Inflammatory macrophage (primary cell): ENCODE data around the gene ZBTB7B.

ENCODE experiments used
- DNase-seq, 2 donors: peaks; one replicate each; pipeline ENCODE4 v3.0.0-alpha.2; 2020 to 2022
- total RNA-seq, 18 experiments: gene quantifications; one replicate each; lab custom pipeline; 2026; ENCODE audit warnings: mixed read lengths in 6 of 18, inconsistent platforms in 2 of 18; lab: John Stamatoyannopoulos, UW

The ZBTB7B gene
- total RNA-seq, result 19.7 to 129 (median 59.6) reads per million in 18 experiments

DNA sequence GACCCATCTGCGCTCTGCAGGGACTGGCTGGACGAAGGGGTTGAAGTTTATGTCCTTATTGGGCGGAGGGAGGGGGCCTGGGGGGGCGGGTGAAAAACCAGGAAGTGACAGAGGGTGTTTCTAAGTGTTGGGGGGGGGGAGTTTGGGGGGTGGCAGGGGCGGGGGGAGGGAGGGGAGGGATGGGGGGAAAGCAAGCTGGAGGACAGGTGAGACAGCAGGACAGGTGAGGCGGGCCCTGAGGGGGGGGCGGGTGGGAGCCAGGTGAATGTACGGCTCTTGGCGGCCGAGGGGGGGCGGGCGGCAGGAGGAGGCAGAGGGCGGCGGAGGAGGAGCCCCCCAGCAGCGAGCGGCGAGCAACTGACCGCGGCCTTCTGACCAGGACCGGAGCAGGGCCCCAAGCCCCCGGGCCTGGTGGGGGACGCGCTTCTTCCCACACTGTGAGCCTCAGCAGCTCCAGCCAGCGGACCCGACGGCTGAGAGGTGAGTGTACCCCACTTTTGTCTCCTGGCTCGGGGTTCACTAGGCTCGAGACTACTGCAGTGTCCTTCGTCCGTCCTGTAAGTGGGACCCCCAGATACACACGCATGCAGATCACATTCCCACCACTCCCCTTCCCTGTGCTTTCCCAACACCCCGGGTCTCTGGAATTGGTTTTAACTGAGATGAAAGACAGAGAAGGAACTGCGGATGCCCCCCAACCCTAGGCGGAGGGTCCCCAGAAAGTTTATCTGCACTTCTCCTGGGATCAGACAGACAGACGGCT is at the start of gene ZBTB7B:
Gene ZBTB7B (plus strand): TSS at position 339 of the 763 bp plus-strand sequence. CDS start 11,859 bp downstream, outside the sequence.
- no peak for DNase-seq

DNA sequence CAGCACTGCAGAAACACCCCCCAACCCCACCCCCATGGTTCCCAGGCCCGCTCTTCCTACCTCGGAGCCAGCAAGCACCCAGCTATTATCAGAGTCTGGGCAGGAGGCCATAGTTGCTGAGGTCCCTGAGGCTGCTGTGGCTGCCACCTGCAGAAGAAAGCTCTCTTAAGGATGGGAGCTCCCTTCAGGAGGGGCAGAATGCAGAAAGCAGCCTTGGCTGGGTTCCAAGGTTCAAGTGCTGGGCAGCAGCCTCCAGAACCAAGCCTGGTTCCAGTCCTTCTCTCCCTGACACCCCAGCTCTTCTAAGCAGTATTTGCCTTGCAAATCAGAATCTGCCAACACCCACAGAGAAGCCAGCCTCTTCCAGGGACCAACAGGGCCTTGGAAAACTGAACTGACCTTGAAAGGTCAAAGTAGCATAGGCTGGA is 49.0 kb upstream of the ZBTB7B start:
- no peak for DNase-seq

DNA sequence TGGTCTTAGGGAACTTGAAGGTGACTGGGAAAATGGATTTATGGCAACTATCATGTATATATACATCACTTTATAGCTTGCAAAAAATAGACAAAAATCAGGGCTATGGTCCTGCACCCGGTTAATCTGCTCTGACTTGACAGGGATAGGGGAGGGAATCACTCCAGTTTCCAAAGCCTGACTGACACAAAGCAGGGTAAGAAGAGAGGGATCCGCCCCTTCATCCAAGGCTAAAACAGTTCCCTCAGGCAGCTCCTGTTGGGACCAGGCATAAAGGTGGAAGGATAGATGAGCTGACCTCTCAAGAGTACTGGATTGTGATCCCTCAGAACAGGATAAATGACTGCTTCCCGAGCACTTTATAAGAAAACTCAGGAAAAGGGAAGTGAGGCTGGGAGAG is 48.1 kb upstream of the ZBTB7B start:
- no peak for DNase-seq

DNA sequence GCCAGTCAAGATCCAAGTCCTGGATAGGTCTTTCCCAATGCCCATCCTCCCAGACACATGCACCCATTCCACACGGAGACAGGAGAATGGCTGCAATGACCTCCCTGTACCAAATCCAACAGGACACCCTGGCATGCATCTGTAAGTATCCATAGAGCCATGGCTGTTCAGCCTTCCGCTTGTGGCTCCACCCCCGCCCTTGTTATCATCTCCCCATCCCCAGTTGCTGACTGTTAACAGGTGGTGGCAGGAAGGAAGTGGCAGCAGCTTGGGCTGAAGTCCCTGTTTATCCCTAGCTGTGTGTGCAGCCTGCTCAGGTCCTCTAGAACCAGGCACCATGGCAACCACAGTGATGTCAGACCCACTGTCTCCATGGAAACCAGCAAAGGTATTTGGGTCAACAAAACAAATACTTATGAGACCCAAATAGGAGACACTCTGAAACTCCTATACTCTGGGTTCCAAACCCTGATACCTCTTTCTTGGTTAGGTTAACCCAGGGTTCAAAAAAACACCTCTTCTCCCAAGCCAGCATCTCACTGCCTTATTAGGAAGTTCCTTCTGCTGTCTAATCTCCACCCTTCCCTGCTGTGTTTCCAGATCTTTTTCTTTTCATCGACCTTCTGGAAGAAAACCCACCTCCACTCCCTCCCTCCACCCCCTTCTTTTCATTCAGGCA is 47.4 kb upstream of the ZBTB7B start:
- DNase-seq, result no peak

DNA sequence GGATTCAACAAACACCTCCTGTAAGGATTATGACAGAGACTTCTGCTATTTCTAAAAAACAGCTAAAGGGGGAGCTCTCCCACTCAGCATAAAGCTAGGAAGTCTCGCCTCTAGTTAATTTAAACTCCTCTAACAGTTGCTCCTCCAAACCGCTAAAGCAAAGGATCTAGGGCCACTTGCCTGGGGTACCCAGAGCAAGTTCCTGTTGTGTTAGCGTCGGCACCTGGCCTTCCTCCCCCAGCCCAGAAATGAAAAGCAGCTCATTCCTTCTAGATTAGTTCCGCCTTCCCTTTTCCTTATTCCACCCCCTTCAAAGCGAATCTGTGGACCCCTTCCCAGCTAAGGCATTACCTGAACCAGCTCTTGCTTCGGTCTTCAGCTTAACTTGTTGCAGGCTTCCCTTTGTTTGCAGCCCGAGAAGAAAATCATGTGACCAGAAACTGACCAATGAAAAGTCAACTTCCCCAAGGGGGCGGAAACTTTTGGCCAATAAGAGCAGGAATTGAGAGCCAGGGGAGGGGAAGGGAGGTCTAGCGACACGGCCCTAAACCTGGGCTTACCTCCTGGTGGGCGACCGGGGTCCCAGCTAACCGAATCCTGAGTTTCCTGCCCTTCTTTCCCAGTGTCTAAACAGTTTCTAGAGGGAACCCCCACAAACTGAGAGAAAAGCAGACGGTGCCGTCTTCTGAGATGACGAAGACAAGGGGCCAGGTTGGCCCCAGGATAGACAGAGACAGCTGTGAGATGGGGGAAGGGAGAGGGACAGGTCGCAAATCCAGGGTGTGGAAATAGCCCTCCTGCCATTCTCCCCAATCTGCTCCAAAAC is 46.7 kb upstream of the ZBTB7B start, which contains the start of gene PBXIP1:
Gene PBXIP1 (minus strand): TSS at position 382 of the 826 bp plus-strand sequence. CDS start 2,378 bp downstream, outside the sequence.
- DNase-seq, result peak; percentile 87 to 91

DNA sequence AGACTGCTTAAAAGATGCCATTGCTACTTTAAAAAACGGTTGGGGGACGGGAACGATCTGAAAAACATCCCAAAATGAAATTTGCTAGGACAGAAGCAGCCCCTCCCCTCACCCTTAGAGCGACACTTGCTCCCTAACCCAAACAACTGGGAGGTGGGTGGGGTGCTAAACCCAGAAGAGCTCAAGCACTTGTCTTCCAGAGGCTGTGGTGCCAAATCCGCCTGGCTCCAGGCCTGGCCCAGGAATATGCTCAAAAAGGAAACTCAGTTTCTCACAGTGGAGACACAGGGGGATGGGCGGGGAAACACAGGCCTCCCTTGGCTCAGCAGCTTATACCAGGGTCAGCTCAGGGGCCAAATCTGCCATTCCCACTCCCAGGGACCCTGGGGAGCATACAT is 46.1 kb upstream of the ZBTB7B start:
- DNase-seq, result no peak

DNA sequence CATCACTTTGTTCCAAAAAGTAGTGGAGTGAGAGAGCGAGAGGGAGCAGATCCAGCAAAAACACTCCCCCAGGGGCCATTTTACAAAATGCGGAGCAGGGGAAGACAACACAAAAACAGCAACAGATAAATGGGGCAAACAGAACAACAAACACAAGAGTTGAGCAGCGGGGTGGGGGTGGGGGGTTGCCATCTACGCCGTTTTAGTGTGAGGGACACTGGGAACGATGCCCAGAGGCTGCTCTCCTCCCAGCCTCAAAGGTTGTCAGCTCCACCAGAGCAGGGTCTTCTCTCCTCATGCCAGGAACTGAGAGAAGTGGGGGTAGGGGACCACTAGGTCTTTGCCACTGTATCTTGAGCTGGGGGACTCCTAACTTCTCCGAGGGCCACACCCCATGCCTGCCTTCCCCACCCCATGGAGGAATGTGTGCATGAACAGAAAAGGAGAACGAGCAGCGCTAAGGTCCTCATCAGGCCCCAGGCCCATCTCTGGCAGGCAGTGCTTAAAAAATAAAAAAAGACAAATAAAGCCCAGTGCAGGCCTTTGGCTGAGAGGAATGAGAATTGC is 45.4 kb upstream of the ZBTB7B start:
- no peak for DNase-seq

DNA sequence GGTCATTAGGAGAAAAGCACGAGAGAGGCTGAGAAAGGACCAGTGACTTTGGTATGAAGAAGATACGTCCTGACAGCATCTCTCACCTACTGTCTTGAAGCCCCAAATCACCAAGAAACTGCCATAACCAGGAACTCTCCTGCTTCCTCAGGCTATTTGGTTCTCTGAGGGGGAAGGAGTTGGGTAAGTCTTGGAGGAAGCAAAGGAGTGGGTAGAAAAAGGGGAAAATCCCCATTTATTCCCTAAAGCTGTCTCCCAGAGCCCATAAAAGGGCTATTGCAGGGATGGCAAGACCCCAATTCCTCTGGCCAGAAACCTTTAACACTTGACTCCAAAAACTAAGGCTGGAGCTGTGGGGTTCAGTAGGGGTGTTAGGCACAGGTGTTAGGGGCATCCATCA is 44.6 kb upstream of the ZBTB7B start:
- DNase-seq, result no peak

DNA sequence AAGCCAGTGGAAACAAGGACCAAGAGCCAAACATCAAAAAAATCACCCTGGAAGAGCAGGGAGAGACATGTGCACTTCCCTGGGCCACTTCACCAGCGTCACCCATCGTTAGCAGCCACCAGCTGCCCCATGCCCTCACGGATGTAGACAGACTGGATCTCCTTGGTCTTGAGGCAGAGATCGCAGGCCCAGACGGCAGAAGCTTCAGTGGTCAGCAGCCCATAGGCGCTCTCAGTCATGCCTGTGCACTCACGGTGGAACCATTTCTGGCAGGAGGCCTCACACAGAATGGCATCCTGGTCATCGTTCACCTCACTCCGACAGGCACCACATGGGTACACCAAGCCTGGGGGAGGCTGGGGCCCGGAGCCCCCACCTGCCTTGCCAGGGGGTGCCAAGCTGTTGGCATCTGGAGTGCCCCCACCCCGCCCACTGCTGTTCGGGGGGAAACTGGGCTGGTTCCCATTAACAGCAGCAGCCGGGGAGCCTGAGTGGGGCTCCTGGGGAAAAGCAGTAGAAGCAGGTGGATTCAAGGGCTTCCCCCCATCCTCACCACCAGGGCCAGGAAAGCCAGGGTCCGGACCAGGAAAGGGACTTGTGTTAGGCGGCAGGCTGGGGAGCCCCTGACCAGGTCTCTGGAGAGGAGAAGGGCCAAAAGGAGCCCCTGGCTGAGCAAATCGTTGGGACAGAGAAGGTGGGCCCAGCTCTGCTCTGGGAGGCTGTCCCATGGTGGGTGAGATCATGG is 43.7 kb upstream of the ZBTB7B start:
- DNase-seq, result no peak

DNA sequence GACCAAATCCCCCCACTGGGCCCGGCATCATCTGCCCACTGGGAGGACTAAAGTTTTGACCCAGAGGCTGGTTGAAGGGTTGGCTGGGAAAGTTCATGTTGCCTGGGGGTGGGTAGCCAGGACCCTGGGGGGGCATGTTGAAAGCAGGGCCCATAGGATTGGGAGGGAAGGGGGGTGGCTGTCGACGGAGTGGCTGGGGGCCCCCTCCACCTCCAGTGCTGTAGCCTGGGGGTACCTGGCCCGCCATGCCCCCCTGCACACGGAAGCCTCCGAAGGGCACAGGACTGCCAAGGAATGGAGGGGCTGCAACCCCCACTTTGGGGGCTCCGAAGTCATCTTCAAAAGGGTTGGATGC is 43.2 kb upstream of the ZBTB7B start:
- DNase-seq, result no peak

DNA sequence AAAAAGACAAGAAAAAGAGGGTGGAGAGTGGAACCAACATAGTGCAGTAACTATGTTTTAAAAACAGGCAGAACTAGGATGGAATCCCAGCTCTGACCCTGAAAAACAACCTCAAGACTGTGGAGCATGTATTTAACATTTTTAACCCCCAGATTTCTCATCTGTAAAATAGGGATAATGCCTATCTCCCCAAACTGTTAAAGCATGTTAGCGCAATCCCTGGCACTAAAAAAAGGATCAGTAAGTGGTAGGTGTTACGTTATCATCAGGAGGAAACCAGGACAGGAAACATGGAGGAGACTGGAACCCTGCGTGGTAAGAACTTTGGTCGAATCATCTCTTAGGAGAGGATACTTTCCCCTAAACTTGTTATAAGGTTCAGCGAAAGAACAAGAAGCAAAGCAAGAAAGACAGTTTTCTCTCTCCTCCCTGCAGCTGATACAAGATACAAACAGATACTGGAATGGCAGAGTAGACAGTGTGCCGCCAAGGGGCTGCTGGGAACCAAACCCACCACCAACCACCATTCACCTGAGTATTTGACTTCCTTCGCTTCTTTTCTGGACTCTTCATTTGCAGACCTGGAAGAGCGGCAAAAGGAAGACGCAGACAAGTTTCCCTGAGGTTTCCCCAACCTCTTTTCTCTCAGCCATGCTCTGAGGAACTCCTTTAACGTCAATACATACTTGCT is 42.0 kb upstream of the ZBTB7B start:
- no peak for DNase-seq

DNA sequence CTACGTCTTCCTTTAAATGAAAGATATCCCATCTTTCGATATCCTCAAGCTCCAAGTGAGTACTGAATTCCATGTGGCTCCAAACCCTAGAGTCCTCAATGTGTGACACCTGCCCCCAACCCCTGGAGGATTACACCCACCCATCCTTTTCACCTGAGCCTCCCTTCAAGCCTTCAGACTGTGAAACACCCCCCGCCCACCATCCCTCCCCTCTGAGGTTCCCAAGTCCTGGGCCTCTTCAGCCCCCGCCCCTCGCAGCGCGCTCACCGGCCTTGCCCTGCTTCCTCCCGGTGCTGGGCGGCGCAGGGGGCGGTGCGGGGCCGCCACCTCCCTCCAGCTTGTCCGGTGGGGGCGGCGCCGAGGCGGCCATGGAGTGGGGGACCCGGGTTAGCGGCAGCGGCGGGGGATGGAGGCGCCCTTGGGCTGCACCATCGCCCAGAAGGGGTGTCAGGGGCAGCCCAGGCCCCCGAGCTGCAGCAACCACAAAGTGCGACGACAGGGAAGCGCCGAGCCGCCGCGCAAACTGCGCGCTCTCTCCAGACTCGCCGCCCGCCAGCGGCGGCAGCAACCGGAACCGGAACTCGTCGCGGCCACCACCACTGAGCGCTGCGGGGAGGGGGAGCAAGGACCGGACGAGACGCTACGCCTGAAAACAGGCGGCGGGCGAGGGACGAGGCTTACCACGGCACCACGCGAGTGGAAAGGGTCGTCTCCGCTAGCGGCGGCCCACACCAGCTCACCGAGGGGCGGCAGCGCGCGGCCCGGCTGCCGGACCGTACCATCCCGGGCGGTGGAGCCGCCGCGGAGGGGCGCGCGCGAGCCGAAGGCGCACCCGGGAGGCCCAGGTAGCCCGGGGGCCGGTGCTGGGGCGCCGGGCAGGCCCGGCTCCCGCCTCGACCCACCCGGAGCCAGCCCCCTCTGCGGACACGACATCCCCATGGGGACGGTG is 41.1 kb upstream of the ZBTB7B start, which contains the start of gene PYGO2:
Gene PYGO2 (minus strand): TSS at position 576 of the 949 bp plus-strand sequence. CDS start 206 bp downstream, at position 370.
- peak; percentile 61 to 73 for DNase-seq

DNA sequence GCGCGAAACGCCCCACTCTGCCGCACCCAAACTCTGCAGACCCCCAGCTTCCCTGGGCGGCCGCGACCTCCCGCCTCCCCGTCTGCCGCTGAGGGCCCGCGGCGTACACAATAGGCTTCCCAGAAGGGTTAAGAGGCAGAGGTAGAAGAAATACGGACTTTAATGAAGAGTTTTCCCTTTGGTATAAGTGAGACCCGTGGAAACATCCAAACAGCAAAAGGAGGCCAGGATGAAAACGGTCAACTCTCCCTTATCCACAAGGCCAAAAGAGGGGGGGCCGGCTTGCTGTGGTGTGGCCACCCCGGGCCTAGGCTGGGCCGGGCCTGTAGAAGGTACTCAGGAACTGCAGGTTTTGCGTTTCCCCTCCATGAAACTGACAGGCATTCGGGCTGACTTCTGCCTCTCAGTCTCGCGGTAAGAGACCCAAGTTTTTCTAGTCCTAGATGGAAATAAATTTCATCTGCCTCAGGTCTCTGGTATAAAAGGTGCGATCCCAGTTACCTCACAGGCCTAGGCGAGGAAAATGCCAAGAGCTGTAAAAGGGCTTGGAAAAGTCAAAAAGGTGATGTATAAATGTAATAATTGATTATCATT is 40.3 kb upstream of the ZBTB7B start:
- no peak for DNase-seq

DNA sequence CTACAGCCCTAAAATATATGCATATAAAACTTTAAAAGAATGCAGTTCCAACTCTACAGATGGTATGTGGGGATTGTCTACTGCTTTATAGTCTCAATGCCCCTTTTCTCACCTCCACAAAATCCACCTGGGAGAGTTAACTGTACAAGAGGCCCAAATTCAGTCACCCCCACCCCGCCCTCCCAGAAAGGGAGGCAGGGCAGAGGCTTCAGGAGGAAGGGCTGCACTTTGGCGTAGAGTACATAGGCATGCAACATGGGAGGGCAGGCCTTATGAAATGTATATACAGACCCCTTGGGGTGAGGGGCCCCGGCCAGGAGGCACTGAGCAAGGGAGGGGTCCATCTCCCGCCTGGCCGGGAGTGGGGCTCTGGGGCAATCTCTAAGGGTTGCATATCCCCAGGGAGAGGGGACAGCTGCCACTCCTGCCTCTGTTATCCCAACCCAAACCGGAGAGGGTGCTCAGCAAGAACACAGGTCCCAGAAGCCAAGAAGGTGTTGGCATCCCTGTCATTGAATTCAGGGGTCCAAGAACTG is 39.7 kb upstream of the ZBTB7B start:
- DNase-seq, result no peak

DNA sequence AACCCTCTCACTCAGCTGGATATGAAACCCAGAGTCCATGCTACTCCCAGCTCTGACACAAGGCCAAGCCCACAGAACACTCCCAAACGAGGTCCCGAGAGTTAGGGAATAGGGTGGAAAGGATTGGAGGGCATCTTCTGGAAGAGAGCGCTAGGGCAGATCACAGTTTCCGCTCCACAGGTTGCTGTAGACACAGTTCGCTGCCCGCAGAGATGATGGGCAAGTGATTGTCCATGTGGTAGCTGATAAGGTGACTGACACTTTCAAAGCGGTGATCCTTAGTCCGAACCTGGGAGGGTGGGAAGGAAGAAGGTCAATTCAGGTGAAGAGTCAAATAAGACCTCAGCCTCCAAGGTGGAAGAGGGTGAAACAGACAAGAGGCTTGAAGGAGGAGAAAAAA is 39.0 kb upstream of the ZBTB7B start:
- DNase-seq, result no peak

DNA sequence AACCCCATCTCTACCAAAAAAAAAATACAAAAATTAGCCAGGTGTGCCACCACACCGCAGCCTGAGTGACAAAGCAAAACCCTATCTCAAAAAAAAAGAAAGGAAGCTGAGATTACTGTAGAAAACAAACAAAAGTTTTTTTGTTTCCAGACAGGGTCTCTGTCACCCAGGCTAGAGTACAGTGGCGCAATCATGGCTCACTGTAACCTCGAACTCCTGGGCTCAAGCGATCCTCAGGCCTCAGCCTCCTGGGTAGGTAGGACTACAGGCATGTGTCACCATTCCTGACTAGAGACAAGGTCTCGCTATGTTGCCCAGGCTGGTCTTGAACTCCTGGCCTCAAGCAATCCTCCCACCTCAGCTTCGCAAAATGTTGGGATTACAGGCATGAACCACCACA is 38.2 kb upstream of the ZBTB7B start:
- DNase-seq, result no peak

DNA sequence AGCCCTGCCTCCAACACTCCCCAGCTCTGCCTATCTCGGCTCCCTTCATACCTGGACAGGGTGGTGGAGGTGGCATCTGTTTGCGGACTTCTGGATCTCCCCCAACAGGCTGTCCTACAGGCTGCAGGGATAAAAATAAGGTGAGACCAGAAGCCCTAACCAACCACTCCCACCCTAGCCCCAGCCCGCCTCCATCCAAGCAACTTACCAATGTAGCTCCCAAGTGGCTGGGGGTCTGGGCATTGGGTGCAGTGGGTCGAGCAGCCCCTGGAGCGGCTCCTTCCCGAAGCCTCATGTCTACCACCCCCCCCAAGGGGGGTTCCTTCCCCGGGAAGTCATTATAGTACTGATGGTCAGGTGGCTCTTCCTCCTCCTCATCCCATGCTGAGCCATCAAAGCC is 36.5 kb upstream of the ZBTB7B start:
- no peak for DNase-seq

DNA sequence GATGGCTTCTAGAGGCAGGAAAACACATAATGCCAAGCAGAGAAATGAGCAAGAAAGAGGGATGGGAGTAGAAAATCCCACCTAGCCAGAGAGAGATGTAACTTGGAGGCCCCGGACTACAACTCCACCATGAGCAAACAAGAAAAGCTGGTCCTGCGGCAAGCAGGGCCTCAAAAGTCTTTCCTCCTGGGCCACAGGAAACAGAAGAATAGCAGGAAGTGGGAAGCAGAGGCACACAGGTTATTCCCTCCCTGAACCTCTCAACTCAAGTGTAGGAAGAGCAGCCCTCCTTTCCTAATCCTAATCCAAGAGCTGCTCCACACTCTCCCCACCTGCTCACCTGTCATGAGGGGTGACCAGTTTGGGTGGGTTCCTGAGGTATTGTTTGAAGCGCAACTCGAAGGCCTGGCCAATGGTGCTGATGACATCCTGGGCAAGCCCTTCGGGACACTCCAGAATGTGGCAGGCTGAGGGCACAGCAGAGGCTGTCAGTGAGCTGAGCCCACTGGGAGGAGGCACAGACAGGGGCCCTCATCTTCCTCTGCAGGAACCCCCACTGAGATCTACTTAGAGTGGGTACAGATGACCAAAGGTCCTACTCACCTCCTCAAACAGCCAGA is 35.2 kb upstream of the ZBTB7B start:
- DNase-seq, result no peak

DNA sequence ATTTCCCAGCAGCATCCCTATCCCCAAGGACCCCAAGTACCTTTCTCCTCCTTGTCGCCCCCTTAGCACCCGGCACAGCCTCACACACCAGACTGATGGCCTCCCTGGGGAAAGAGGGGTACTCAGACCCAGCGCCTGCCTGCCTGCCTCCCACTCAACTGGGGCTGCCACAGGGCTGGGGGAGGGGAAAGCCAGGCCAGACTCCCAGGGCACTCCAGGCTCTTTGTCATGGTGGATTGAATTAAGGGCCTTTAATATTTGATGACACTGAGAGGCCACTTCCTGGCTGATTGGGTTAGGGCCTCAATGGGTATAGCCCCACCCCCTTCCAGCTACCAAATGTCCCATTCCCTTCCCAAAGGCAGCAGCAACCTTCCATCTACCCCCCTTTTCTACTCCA is 33.9 kb upstream of the ZBTB7B start:
- no peak for DNase-seq
